Duodenal mucosa (tissue), 2 donors: Measurements from ENCODE around the gene MYO5B.

Experiments used
- H3K27ac ChIP-seq: one replicate; pipeline ENCODE4 v1.7.0; 2013; ENCODE audit warnings: low read depth, low read length
- H3K27me3 ChIP-seq, 2 donors: one replicate each; pipeline ENCODE4 v1.7.0; 2013; ENCODE audit warnings: low read length in 2 of 2, control low read depth in 1 of 2; ENCODE audit not compliant: insufficient read depth in 2 of 2, control insufficient read depth in 1 of 2
- H3K36me3 ChIP-seq, 2 donors: one replicate each; pipeline ENCODE4 v1.7.0; 2013; ENCODE audit warnings: low read length in 2 of 2, control low read depth in 1 of 2; ENCODE audit not compliant: insufficient read depth in 2 of 2, control insufficient read depth in 1 of 2
- H3K4me1 ChIP-seq, 2 donors: one replicate each; pipeline ENCODE4 v1.7.0; 2013; ENCODE audit warnings: low read length in 2 of 2, control low read depth in 1 of 2; ENCODE audit not compliant: insufficient read depth in 2 of 2, control insufficient read depth in 1 of 2
- H3K4me3 ChIP-seq, 2 donors: one replicate each; pipeline ENCODE4 v1.7.0; 2013; ENCODE audit warnings: low read length in 2 of 2, low read depth in 1 of 2
- H3K9ac ChIP-seq, 2 donors: one replicate each; pipeline ENCODE4 v1.7.0; 2013; ENCODE audit warnings: low read length in 2 of 2, low read depth in 1 of 2
- H3K9me3 ChIP-seq, 2 donors: one replicate each; pipeline ENCODE4 v1.7.0; 2013; ENCODE audit warnings: low read length in 2 of 2, control low read depth in 1 of 2; ENCODE audit not compliant: control insufficient read depth in 1 of 2

The MYO5B gene

GRCh38 chr18:50094221-50094773 is 100.7 kb downstream of the MYO5B start:
- H3K9ac ChIP-seq = no peak overlapping the region

GRCh38 chr18:50093366-50094064 is 101.4 kb downstream of the MYO5B start:
- H3K4me1 ChIP-seq = peaks cover 23 to 34% of the 10 kb centered on the region in 2 donors
- H3K36me3 ChIP-seq = no peaks in the 10 kb centered on the region
- H3K4me3 ChIP-seq = no peak overlapping the region
- H3K27me3 ChIP-seq = no peaks in the 10 kb centered on the region
- H3K9ac ChIP-seq = no peak overlapping the region
- no peaks in the 10 kb centered on the region for H3K9me3 ChIP-seq
- no peak overlapping the region for H3K27ac ChIP-seq

More at GRCh38 chr18:50094221-50094773, 100.7 kb downstream of the MYO5B start:
- no peaks in the 10 kb centered on the region for H3K9me3 ChIP-seq
- H3K27ac ChIP-seq = no peak overlapping the region
- H3K4me1 ChIP-seq = peaks cover 23 to 38% of the 10 kb centered on the region in 2 donors
- H3K27me3 ChIP-seq = no peaks in the 10 kb centered on the region
- no peak overlapping the region for H3K4me3 ChIP-seq
- H3K36me3 ChIP-seq = no peaks in the 10 kb centered on the region

GRCh38 chr18:50092245-50092805 is 102.6 kb downstream of the MYO5B start:
- no peak overlapping the region for H3K4me3 ChIP-seq
- no peak overlapping the region for H3K9ac ChIP-seq
- no peaks in the 10 kb centered on the region for H3K27me3 ChIP-seq
- no peak overlapping the region for H3K27ac ChIP-seq
- no peaks in the 10 kb centered on the region for H3K9me3 ChIP-seq
- H3K4me1 ChIP-seq = peaks cover 17 to 22% of the 10 kb centered on the region in 2 donors
- H3K36me3 ChIP-seq = no peaks in the 10 kb centered on the region

GRCh38 chr18:50091509-50092244 is 103.3 kb downstream of the MYO5B start:
- Histone ChIP-seq H3K9me3 (no peaks in the 10 kb centered on the region), H3K36me3 (no peaks in the 10 kb centered on the region), H3K4me3 (no peak overlapping the region), H3K9ac (no peak overlapping the region), H3K4me1 (peaks cover 17 to 20% of the 10 kb centered on the region in 2 donors), H3K27ac (no peak overlapping the region), H3K27me3 (no peaks in the 10 kb centered on the region)

- Histone ChIP-seq H3K27ac (no peak overlapping the region), H3K4me3 (no peak overlapping the region), H3K9me3 (no peaks in the 10 kb centered on the region), H3K4me1 (peaks cover 17 to 20% of the 10 kb centered on the region in 2 donors), H3K9ac (no peak overlapping the region), H3K27me3 (no peaks in the 10 kb centered on the region), H3K36me3 (no peaks in the 10 kb centered on the region)
Measured at GRCh38 chr18:50090370-50091312, 104.3 kb downstream of the MYO5B start.

- Histone ChIP-seq H3K4me3 (no peak overlapping the region), H3K9me3 (no peaks in the 10 kb centered on the region), H3K27ac (no peak overlapping the region), H3K9ac (no peak overlapping the region), H3K36me3 (no peaks in the 10 kb centered on the region), H3K4me1 (peaks cover 17 to 20% of the 10 kb centered on the region in 2 donors), H3K27me3 (no peaks in the 10 kb centered on the region)
Measured at GRCh38 chr18:50089702-50090101, 105.2 kb downstream of the MYO5B start.

GRCh38 chr18:50083708-50084107 is 111.2 kb downstream of the MYO5B start:
- H3K27me3 ChIP-seq = no peaks in the 10 kb centered on the region
- H3K36me3 ChIP-seq = no peaks in the 10 kb centered on the region
- H3K4me1 ChIP-seq = no peaks in the 10 kb centered on the region
- H3K27ac ChIP-seq = no peak overlapping the region
- H3K9ac ChIP-seq = no peak overlapping the region
- H3K9me3 ChIP-seq = no peaks in the 10 kb centered on the region
- H3K4me3 ChIP-seq = no peak overlapping the region

- no peak overlapping the region for H3K4me3 ChIP-seq
- no peaks in the 10 kb centered on the region for H3K36me3 ChIP-seq
- H3K9me3 ChIP-seq = no peaks in the 10 kb centered on the region
- H3K4me1 ChIP-seq = peaks cover 5 to 6% of the 10 kb centered on the region in 2 donors
- H3K27ac ChIP-seq = no peak overlapping the region
- no peak overlapping the region for H3K9ac ChIP-seq
- no peaks in the 10 kb centered on the region for H3K27me3 ChIP-seq
Measured at GRCh38 chr18:50080932-50081560, 113.9 kb downstream of the MYO5B start.

GRCh38 chr18:50080316-50080715 is 114.6 kb downstream of the MYO5B start:
- peaks cover 12 to 13% of the 10 kb centered on the region in 2 donors for H3K4me1 ChIP-seq
- H3K27me3 ChIP-seq = no peaks in the 10 kb centered on the region
- H3K27ac ChIP-seq = no peak overlapping the region
- H3K9me3 ChIP-seq = no peaks in the 10 kb centered on the region
- no peaks in the 10 kb centered on the region for H3K36me3 ChIP-seq
- H3K4me3 ChIP-seq = no peak overlapping the region
- H3K9ac ChIP-seq = no peak overlapping the region
